SK-N-SH (cell line): ENCODE results near the gene STAB1. TPM values are rescaled to one million over a fixed set of nuclear protein-coding genes. Genes with fewer than 3 reads are reported as not detected.

Source experiments
- CTCF ChIA-PET: fragments of 300-600, 350-600 bp; formaldehyde crosslinking; extraction: SDS; loops from one replicate; lab custom pipeline; 2021; lab: Yijun Ruan, JAX
- POLR2A ChIA-PET: fragments of 350-600 bp; sonication (Branson Sonifier 250); formaldehyde crosslinking; extraction: SDS; loops from one replicate; lab custom pipeline; 2020; ENCODE audit warnings: antibody characterized with exemption, inconsistent platforms; lab: Yijun Ruan, JAX
- DNase-seq: peaks from one replicate; pipeline ENCODE4 v3.0.0; 2012
- H2AFZ ChIP-seq: fragments of 200-600 bp; sonication (generic); 2 replicates; pipeline ENCODE4 v1.8.1; 2016; ENCODE audit warnings: antibody characterized with exemption, mild to moderate bottlenecking, low read depth
- H3F3A ChIP-seq: fragments of 200-600 bp; sonication (generic); replicated peaks from 2 replicates; pipeline ENCODE3; 2016; ENCODE audit warnings: antibody characterized with exemption, mild to moderate bottlenecking; ENCODE audit not compliant: insufficient read depth
- H3K27ac ChIP-seq, 2 experiments: fragments of 200-500 bp in 1 of 2; fragments of 200-600 bp in 1 of 2; sonication (Bioruptor generic) in 1 of 2; sonication (generic), shearing (Covaris generic) in 1 of 2; 2 replicates each; pipeline versions ENCODE4 v1.5.1 to v1.6.1; 2014 to 2016; ENCODE audit warnings: low read depth in 2 of 2, inconsistent platforms in 1 of 2, low read length in 1 of 2, mild to moderate bottlenecking in 1 of 2, mixed read lengths in 1 of 2
- H3K27me3 ChIP-seq: fragments of 200-600 bp; sonication (generic), shearing (Covaris generic); 2 replicates; pipeline ENCODE4 v1.6.1; 2016; ENCODE audit warnings: mixed run types; ENCODE audit not compliant: insufficient read depth
- H3K36me3 ChIP-seq, 2 experiments: fragments of 200-500 bp in 1 of 2; fragments of 200-600 bp in 1 of 2; sonication (Bioruptor generic) in 1 of 2; sonication (generic) in 1 of 2; replicated peaks in 1 of 2; 2 replicates each; pipeline versions ENCODE3 to v1.5.1; 2014 to 2016; ENCODE audit warnings: low read length in 1 of 2, mild to moderate bottlenecking in 1 of 2; ENCODE audit not compliant: insufficient read depth in 2 of 2, control insufficient read depth in 1 of 2
- H3K4me1 ChIP-seq, 2 experiments: fragments of 200-500 bp in 1 of 2; fragments of 200-600 bp in 1 of 2; sonication (Bioruptor generic) in 1 of 2; sonication (generic), shearing (Covaris generic) in 1 of 2; 2 replicates each; pipeline versions ENCODE4 v1.5.1 to v1.6.1; 2014 to 2016; ENCODE audit warnings: low read depth in 1 of 2, low read length in 1 of 2, mixed run types in 1 of 2; ENCODE audit not compliant: insufficient read depth in 2 of 2, control insufficient read depth in 1 of 2
- H3K4me2 ChIP-seq: fragments of 200-600 bp; sonication (generic), shearing (Covaris generic); 2 replicates; pipeline ENCODE4 v1.6.1; 2017; ENCODE audit warnings: mixed run types
- H3K4me3 ChIP-seq, 2 experiments: fragments of 200-500 bp in 1 of 2; fragments of 200-600 bp in 1 of 2; sonication (Bioruptor generic) in 1 of 2; sonication (generic), shearing (Covaris generic) in 1 of 2; 2 replicates each; pipeline versions ENCODE4 v1.5.1 to v1.8.1; 2014 to 2016; ENCODE audit warnings: low read depth in 2 of 2, inconsistent platforms in 1 of 2, low read length in 1 of 2, mild to moderate bottlenecking in 1 of 2, mixed read lengths in 1 of 2, moderate library complexity in 1 of 2
- H3K79me2 ChIP-seq: fragments of 200-600 bp; sonication (generic); 2 replicates; pipeline ENCODE4 v1.8.1; 2017; ENCODE audit warnings: mild to moderate bottlenecking; ENCODE audit not compliant: insufficient read depth
- H3K9ac ChIP-seq: fragments of 200-600 bp; sonication (generic); 2 replicates; pipeline ENCODE4 v1.6.1; 2017; ENCODE audit warnings: mixed run types
- H3K9me2 ChIP-seq: fragments of 200-600 bp; sonication (generic); 2 replicates; pipeline ENCODE4 v1.6.1; 2017; ENCODE audit warnings: mixed run types
- H3K9me3 ChIP-seq: fragments of 200-600 bp; sonication (generic); 2 replicates; pipeline ENCODE4 v1.6.1; 2017; ENCODE audit warnings: mixed run types, mild to moderate bottlenecking, moderate library complexity
- H4K20me1 ChIP-seq: fragments of 200-600 bp; sonication (generic); 2 replicates; pipeline ENCODE4 v1.6.1; 2017; ENCODE audit warnings: mild to moderate bottlenecking, mixed run types; ENCODE audit not compliant: insufficient read depth
- CHD2 ChIP-seq: fragments of 150-350 bp; IDR thresholded peaks from 2 replicates; pipeline ENCODE4 v1.6.1; 2018; ENCODE audit warnings: low read length; ENCODE audit not compliant: partially characterized antibody
- EZH2phosphoT487 ChIP-seq: fragments of 200-600 bp; sonication (generic); IDR thresholded peaks from 2 replicates; pipeline ENCODE4 v1.6.1; 2017; ENCODE audit warnings: low read depth, mixed run types, mild to moderate bottlenecking, antibody characterized with exemption, moderate library complexity, borderline replicate concordance
- FOXJ3 ChIP-seq: sonication (generic); formaldehyde crosslinking; IDR thresholded peaks from 2 replicates; pipeline ENCODE4 v1.5.1; 2020; ENCODE audit warnings: mild to moderate bottlenecking, missing genetic modification reagents
- FOXM1 ChIP-seq: IDR thresholded peaks from 2 replicates; pipeline ENCODE4 v1.4.0; 2012; ENCODE audit warnings: low read depth, mild to moderate bottlenecking
- GATA2 ChIP-seq: sonication (generic); formaldehyde crosslinking; IDR thresholded peaks from 2 replicates; pipeline ENCODE4 v1.5.0; 2020; ENCODE audit warnings: mild to moderate bottlenecking, missing genetic modification reagents
- MEF2A ChIP-seq: IDR thresholded peaks from 2 replicates; pipeline ENCODE4 v1.4.0; 2012; ENCODE audit warnings: low read depth, borderline replicate concordance
- MXI1 ChIP-seq: IDR thresholded peaks from 2 replicates; pipeline ENCODE4 v1.6.1; 2012; ENCODE audit warnings: mild to moderate bottlenecking, low read depth, low read length, improper control_type of control experiment
- RXRA ChIP-seq: IDR thresholded peaks from 2 replicates; pipeline ENCODE4 v1.4.0; 2012; ENCODE audit warnings: low read depth, mild to moderate bottlenecking, borderline replicate concordance
- TEAD4 ChIP-seq: IDR thresholded peaks from 2 replicates; pipeline ENCODE4 v1.4.0; 2012; ENCODE audit warnings: mild to moderate bottlenecking, borderline replicate concordance; ENCODE audit not compliant: insufficient read depth
- YY1 ChIP-seq: IDR thresholded peaks from 2 replicates; pipeline ENCODE4 v1.4.0; 2012; ENCODE audit warnings: low read depth, mild to moderate bottlenecking
- WGBS: methylation state at CpG from one replicate; pipeline ENCODE4 v1.1.6; 2017; ENCODE audit warnings: low lambda C conversion rate; 5-methylcytosine and 5-hydroxymethylcytosine counted together
- polyA plus RNA-seq, 3 experiments: library from polyadenylated mRNA; depleted of rRNA; stranded (reverse); fragments of >200 nt; gene quantifications; 2 replicates each; pipeline ENCODE4 v1.2.3, GENCODE V29; 2012
- TF ChIP-seq, protein P1 (sequence below): fragments of 200-600 bp; sonication (generic); IDR thresholded peaks from 2 replicates; pipeline ENCODE4 v1.6.1; 2017; ENCODE audit warnings: antibody characterized with exemption, mild to moderate bottlenecking, moderate library complexity
- TF ChIP-seq, protein P2 (sequence below): fragments of 150-350 bp; IDR thresholded peaks from 2 replicates; pipeline ENCODE4 v1.6.1; 2017; ENCODE audit warnings: antibody characterized with exemption, low read length, low read depth, borderline replicate concordance

STAB1 gene
- polyA plus RNA-seq, 1 of the 3 experiments (the other 2 are of a cell fraction) = 0.05 TPM

DNA sequence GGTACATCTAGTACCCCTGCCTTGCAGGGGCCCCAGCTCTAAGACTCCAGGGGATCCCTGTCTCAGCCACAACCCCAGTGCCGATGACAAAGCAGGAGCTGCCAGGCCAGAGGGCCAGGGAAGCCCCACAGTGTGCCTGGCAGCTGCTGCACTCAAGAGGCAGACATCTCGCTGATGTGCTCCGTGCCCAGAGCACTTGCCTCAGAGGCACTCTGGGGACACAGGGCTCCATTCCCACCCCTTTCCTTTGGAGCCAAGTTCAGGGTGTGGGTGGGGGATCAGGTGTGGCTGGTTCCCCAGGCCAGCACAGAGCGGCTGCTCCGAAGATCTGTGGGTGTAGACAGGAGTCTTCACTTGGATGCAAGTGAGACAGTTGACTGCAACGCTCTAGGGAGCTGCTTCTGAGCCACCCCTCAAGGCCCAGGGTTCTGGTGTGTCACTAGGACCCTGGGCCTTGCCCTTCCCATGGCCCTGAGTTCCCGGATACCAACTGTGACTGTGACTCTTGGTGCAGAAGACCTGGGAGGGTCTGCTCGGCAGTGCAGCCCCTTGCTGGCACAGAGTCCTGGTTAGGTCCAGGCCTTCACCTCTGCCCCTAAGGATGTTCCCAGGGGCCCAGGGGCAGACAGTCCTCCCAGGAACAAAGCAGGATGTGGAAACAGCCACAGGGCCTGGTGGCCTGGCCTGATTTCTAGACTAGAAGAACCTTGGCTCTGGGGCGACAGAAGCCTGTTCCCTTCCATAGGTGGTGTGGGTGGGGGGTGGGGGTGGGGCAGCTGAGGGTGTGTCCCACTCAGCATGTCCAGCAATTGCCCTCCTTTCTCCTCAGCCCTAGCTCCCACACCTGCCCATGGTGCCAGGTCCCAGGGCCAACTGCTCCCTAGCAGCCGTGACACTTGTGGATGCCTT, 36.0 kb downstream of the STAB1 start (continued):
- no peak for TF ChIP-seq MEF2A

DNA sequence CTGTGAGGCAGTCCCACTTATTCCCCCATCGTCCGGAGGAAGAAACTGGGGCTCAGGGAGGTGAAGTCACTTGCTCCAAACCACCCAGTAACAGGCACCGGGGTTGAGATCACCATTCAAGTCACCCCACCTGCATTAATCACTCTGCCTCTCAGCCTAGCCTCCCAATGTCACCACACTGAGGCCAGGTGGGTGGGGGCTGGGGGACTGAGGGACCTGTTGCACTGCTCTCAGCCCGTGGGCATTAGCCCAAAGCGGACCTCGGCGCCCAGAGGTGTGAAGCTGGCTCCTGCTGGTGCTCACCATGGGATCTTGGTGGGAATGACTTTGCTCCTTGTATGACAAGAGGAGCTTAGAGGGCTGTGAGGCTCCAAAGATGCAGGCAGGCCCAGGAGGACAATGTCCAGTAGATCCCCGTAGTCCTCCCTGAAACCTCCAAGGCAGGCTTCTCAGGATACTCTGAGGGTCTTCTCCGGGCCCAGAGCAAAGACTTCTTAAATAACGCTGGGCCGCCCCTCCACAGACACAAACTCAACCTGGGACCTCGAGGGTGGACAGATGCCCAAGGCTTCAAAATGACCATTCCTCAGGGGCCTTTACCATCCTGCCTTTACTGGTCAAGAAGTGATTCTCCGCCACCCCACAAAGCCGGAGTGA, 36.9 kb downstream of the STAB1 start:
- Histone ChIP-seq H3K27ac (peak overlapping the region; percentile 59 to 97; a peak in 3 of 4 replicates), H3K9ac (peak overlapping the region; percentile 87), H3K9me2 (no peaks in the 10 kb centered on the region), H4K20me1 (peaks cover 32% of the 10 kb centered on the region), H3F3A (peaks cover 17% of the 10 kb centered on the region), H3K4me2 (peak overlapping the region; percentile 100), H3K4me1 (peaks cover 31 to 70% of the 10 kb centered on the region in 2 experiments), H3K36me3 (peaks cover 14 to 26% of the 10 kb centered on the region in 2 experiments), H3K9me3 (no peaks in the 10 kb centered on the region), H3K79me2 (peaks cover 62% of the 10 kb centered on the region), H2AFZ (no peak overlapping the region), H3K27me3 (no peaks in the 10 kb centered on the region), H3K4me3 (peak overlapping the region; percentile 87 to 92)
- ChIA-PET POLR2A (interaction anchor here (0.6 kb wide), 1 partner anchor 226 kb away, joined by 4 read pairs; no protein-coding TSS in a partner anchor), CTCF (interaction anchor here (1.8 to 4.0 kb wide), 2 partner anchors 60 to 74 kb away, joined by 5 to 30 read pairs; no protein-coding TSS in a partner anchor)
- DNase-seq = no peak
- TF ChIP-seq CHD2 (no peak), YY1 (no peak), MXI1 (no peak), FOXM1 (no peak), RXRA (no peak), TEAD4 (no peak), FOXJ3 (CRISPR knock-in tag) (no peak), GATA2 (CRISPR knock-in tag) (no peak), EZH2phosphoT487 (no peak), MEF2A (no peak)
- TF ChIP-seq, protein P1, sequence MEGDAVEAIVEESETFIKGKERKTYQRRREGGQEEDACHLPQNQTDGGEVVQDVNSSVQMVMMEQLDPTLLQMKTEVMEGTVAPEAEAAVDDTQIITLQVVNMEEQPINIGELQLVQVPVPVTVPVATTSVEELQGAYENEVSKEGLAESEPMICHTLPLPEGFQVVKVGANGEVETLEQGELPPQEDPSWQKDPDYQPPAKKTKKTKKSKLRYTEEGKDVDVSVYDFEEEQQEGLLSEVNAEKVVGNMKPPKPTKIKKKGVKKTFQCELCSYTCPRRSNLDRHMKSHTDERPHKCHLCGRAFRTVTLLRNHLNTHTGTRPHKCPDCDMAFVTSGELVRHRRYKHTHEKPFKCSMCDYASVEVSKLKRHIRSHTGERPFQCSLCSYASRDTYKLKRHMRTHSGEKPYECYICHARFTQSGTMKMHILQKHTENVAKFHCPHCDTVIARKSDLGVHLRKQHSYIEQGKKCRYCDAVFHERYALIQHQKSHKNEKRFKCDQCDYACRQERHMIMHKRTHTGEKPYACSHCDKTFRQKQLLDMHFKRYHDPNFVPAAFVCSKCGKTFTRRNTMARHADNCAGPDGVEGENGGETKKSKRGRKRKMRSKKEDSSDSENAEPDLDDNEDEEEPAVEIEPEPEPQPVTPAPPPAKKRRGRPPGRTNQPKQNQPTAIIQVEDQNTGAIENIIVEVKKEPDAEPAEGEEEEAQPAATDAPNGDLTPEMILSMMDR = no peak
- TF ChIP-seq, protein P2, sequence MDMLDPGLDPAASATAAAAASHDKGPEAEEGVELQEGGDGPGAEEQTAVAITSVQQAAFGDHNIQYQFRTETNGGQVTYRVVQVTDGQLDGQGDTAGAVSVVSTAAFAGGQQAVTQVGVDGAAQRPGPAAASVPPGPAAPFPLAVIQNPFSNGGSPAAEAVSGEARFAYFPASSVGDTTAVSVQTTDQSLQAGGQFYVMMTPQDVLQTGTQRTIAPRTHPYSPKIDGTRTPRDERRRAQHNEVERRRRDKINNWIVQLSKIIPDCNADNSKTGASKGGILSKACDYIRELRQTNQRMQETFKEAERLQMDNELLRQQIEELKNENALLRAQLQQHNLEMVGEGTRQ = no peak
- WGBS = 80% methylated on average over 8 of the region's 14 CpGs
